Keratinocyte (primary cell): ENCODE data around the gene ARHGAP5. TPM values are rescaled to one million over a fixed set of nuclear protein-coding genes. Genes with fewer than 3 reads are reported as not detected.

Source experiments
- DNase-seq: peaks from one replicate; pipeline ENCODE4 v3.0.0-alpha.2; 2011; ENCODE audit warnings: low read depth, missing footprints, low spot score
- FAIRE-seq: peaks from 2 replicates; lab custom pipeline; 2011; peaks lifted over from hg19 to GRCh38; lab: Jason Lieb, UNC
- H2AFZ ChIP-seq: 2 replicates; pipeline ENCODE4 v1.6.0; 2012; ENCODE audit warnings: low read length, control low read depth, inconsistent platforms; ENCODE audit not compliant: control insufficient read depth
- H3K27ac ChIP-seq: 2 replicates; pipeline ENCODE4 v1.5.1; 2011; ENCODE audit warnings: low read length; ENCODE audit not compliant: control insufficient read depth, insufficient read depth
- H3K27me3 ChIP-seq: 3 replicates; pipeline ENCODE4 v1.6.0; 2011; ENCODE audit warnings: low read length; ENCODE audit not compliant: control insufficient read depth, insufficient read depth; ENCODE audit errors: extremely low read depth
- H3K36me3 ChIP-seq, 2 experiments: 2 replicates in 1 of 2; 3 replicates in 1 of 2; pipeline ENCODE4 v1.5.1; 2011; ENCODE audit warnings: low read length in 2 of 2, mild to moderate bottlenecking in 1 of 2; ENCODE audit not compliant: control insufficient read depth in 2 of 2, insufficient read depth in 2 of 2; ENCODE audit errors: extremely low read depth in 1 of 2
- H3K4me1 ChIP-seq: 3 replicates; pipeline ENCODE4 v1.5.1; 2011; ENCODE audit warnings: low read length; ENCODE audit not compliant: control insufficient read depth, insufficient read depth; ENCODE audit errors: extremely low read depth
- H3K4me2 ChIP-seq: 3 replicates; pipeline ENCODE4 v1.6.0; 2011; ENCODE audit warnings: low read depth, low read length; ENCODE audit not compliant: control insufficient read depth, insufficient read depth; ENCODE audit errors: extremely low read depth
- H3K4me3 ChIP-seq, 3 experiments: fragments of 200-600 bp in 1 of 3; sonication (generic) in 1 of 3; 2 replicates in 2 of 3; 3 replicates in 1 of 3; pipeline ENCODE4 v1.5.1; 2011 to 2016; ENCODE audit warnings: low read length in 3 of 3, mild to moderate bottlenecking in 3 of 3, control low read depth in 2 of 3, inconsistent platforms in 1 of 3, low read depth in 1 of 3, mixed read lengths in 1 of 3, mixed run types in 1 of 3, moderate library complexity in 1 of 3; ENCODE audit not compliant: control insufficient read depth in 2 of 3, insufficient read depth in 2 of 3; ENCODE audit errors: extremely low read depth in 1 of 3
- H3K79me2 ChIP-seq: 2 replicates; pipeline ENCODE4 v1.6.0; 2012; ENCODE audit warnings: low read length; ENCODE audit not compliant: control insufficient read depth, insufficient read depth
- H3K9ac ChIP-seq: 3 replicates; pipeline ENCODE4 v1.6.0; 2011; ENCODE audit warnings: low read length; ENCODE audit not compliant: control insufficient read depth, insufficient read depth; ENCODE audit errors: extremely low read depth
- H3K9me1 ChIP-seq: 3 replicates; pipeline ENCODE4 v1.6.0; 2011; ENCODE audit warnings: low read length; ENCODE audit not compliant: control insufficient read depth, insufficient read depth; ENCODE audit errors: extremely low read depth
- H3K9me3 ChIP-seq: 2 replicates; pipeline ENCODE4 v1.5.1; 2012; ENCODE audit warnings: low read depth, low read length; ENCODE audit not compliant: control insufficient read depth
- H4K20me1 ChIP-seq: 3 replicates; pipeline ENCODE4 v1.6.0; 2011; ENCODE audit warnings: low read length; ENCODE audit not compliant: control insufficient read depth, insufficient read depth; ENCODE audit errors: extremely low read depth
- CTCF ChIP-seq, 3 experiments: IDR thresholded peaks in 1 of 3; conservative IDR thresholded peaks in 1 of 3; optimal IDR thresholded peaks in 1 of 3; 2 replicates in 2 of 3; 3 replicates in 1 of 3; pipeline versions ENCODE3 to v1.5.1; 2011; ENCODE audit warnings: low read length in 3 of 3, mild to moderate bottlenecking in 3 of 3, moderate library complexity in 2 of 3, control low read depth in 1 of 3, inconsistent platforms in 1 of 3; ENCODE audit not compliant: insufficient read depth in 2 of 3; ENCODE audit errors: extremely low read depth in 1 of 3
- EZH2 ChIP-seq: IDR thresholded peaks from one replicate; pipeline ENCODE4 v1.6.1; 2012; ENCODE audit warnings: inconsistent platforms, mild to moderate bottlenecking, low read length, moderate library complexity
- dilution Hi-C: fragments of 300-500 bp; cut with MboI; formaldehyde crosslinking; loops from one replicate; pipeline ENCODE4 v1.7.0; 2020; ENCODE audit warnings: low sequenced_read_pairs; ENCODE audit not compliant: extremely low pct_ligation_motif_present
- polyA plus RNA-seq, 5 experiments: library from polyadenylated mRNA; depleted of rRNA in 3 of 5; stranded (reverse) in 3 of 5; stranded (forward) in 1 of 5; unstranded in 1 of 5; fragments of >200 nt; gene quantifications; 1 replicate in 1 of 5; 2 replicates in 3 of 5; 3 replicates in 1 of 5; pipeline versions ENCODE4 v1.2.1 to v1.2.3, GENCODE V29; 2011 to 2012; ENCODE audit warnings: missing spikeins in 2 of 5, low read depth in 1 of 5, low replicate concordance in 1 of 5

The ARHGAP5 gene
- polyA plus RNA-seq, 1 donor (not counting 4 experiments of a cell fraction or from before 2014, with no cell fraction given): 43.1 TPM

DNA sequence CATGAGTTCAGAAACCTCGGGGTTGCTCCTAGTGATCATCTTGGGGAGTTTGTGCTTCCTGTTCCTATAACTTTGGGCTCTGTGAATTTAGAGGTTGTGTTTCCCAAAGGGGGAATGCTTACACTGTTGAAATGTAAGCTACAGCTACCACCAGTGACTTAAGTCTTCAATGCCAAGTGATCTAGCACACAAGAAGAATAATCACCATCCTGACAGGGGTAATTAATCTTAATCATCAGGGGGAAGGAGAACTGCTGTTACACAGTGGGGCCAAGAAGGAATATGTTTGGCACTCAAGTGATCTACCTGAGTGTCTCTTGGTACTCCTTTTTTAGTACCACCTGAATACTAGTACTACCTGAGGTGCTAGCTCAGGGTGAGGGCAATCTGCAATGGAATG, 89.8 kb downstream of the ARHGAP5 start:
- Histone ChIP-seq H2AFZ (no peak overlapping the region), H3K9ac (no peak overlapping the region), H3K4me3 (no peak overlapping the region), H3K4me1 (no peaks in the 10 kb centered on the region), H3K79me2 (no peaks in the 10 kb centered on the region), H3K4me2 (no peak overlapping the region), H3K36me3 (no peaks in the 10 kb centered on the region), H3K9me1 (no peaks in the 10 kb centered on the region), H4K20me1 (no peaks in the 10 kb centered on the region), H3K27ac (no peak overlapping the region), H3K9me3 (no peaks in the 10 kb centered on the region), H3K27me3 (no peaks in the 10 kb centered on the region)
- DNase-seq: no peak
- dilution Hi-C loops: no loop called here
- FAIRE-seq: no peak
- TF ChIP-seq EZH2: no peak
- TF ChIP-seq CTCF (optimal IDR thresholded peaks at IDR 0.05 in 1 of 3, IDR thresholded peaks at IDR 0.05 in 1 of 3, conservative IDR thresholded peaks at IDR 0.05 in 1 of 3; ENCODE audit: extremely low read depth in 1 of 3, insufficient read depth in 2 of 3, low read length in 3 of 3): no peak

DNA sequence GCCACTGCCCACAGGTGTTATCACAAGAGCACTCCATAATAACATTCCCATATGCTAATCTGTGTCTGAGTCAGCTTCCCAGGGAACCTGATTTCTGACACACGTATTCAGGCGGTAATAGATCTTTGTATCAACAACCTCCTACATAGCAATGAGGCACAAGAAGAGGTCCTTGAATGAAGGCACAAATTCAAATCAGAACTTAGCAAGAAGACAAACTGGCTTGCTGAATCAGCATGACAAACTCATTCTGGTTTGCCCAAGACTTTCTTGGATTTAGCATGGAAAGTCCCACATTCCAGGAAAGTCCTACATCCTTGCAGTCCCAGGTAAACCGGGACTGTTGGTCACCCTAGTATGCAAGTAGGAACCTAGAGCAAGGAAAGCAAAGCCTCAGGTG, 90.8 kb downstream of the ARHGAP5 start:
- no peak overlapping the region for H2AFZ ChIP-seq
- FAIRE-seq (peak; percentile 36), DNase-seq (peak; percentile 9)
- no peaks in the 10 kb centered on the region for H3K9me3 ChIP-seq
- H4K20me1 ChIP-seq: no peaks in the 10 kb centered on the region
- H3K79me2 ChIP-seq: no peaks in the 10 kb centered on the region
- H3K4me1 ChIP-seq: no peaks in the 10 kb centered on the region
- dilution Hi-C loops: no loop called here
- no peak for TF ChIP-seq CTCF (optimal IDR thresholded peaks at IDR 0.05 in 1 of 3, IDR thresholded peaks at IDR 0.05 in 1 of 3, conservative IDR thresholded peaks at IDR 0.05 in 1 of 3; ENCODE audit: extremely low read depth in 1 of 3, insufficient read depth in 2 of 3, low read length in 3 of 3)
- no peak for TF ChIP-seq EZH2
- H3K27me3 ChIP-seq: no peaks in the 10 kb centered on the region
- H3K36me3 ChIP-seq: no peaks in the 10 kb centered on the region
- no peak overlapping the region for H3K9ac ChIP-seq
- no peaks in the 10 kb centered on the region for H3K9me1 ChIP-seq
- H3K4me2 ChIP-seq: no peak overlapping the region
- no peak overlapping the region for H3K4me3 ChIP-seq
- no peak overlapping the region for H3K27ac ChIP-seq
